OCI-LY7 (cell line): ENCODE results near the gene VPS50.

Experiments used
- CTCF ChIP-seq: fragments of 200-600 bp; sonication (generic); conservative IDR thresholded peaks from 2 replicates; pipeline ENCODE4 v1.5.1; 2014; ENCODE audit warnings: mild to moderate bottlenecking, antibody characterized with exemption, low read length, moderate library complexity, mixed read lengths
- EZH2phosphoT487 ChIP-seq: fragments of 200-600 bp; sonication (generic); IDR thresholded peaks from 2 replicates; pipeline ENCODE4 v1.6.1; 2018; ENCODE audit warnings: low read depth, borderline replicate concordance, mild to moderate bottlenecking, mixed run types, antibody characterized with exemption, low read length, moderate library complexity, mixed read lengths

GRCh38 chr7:93314449-93314848 lies 82.3 kb downstream of the VPS50 start:
- no peak for TF ChIP-seq CTCF
- TF ChIP-seq EZH2phosphoT487 = no peak
